Loucy (cell line): ENCODE measurements around the gene PPP2R1A.
"Not testable (repeated sequence)": the region's sequence is repeated elsewhere in the genome, so short reads cannot be mapped to it uniquely, and the experiment has no call there.

Source experiments
- H2AFZ ChIP-seq: fragments of 200-600 bp; sonication (generic); 2 replicates; pipeline ENCODE4 v1.6.0; 2016; ENCODE audit warnings: antibody characterized with exemption, mild to moderate bottlenecking, low read length, moderate library complexity
- H3F3A ChIP-seq: fragments of 200-600 bp; 2 replicates; pipeline ENCODE4 v1.6.0; 2016; ENCODE audit warnings: antibody characterized with exemption, low read depth, mild to moderate bottlenecking
- H3K27me3 ChIP-seq: fragments of 200-600 bp; sonication (generic); 2 replicates; pipeline ENCODE4 v1.6.1; 2014; ENCODE audit warnings: low read length, mild to moderate bottlenecking; ENCODE audit not compliant: insufficient read depth, poor library complexity, severe bottlenecking
- H3K36me3 ChIP-seq: fragments of 200-600 bp; sonication (generic); 2 replicates; pipeline ENCODE4 v1.6.1; 2016; ENCODE audit warnings: low read length; ENCODE audit not compliant: insufficient read depth
- H3K4me1 ChIP-seq: fragments of 200-600 bp; sonication (generic); 2 replicates; pipeline ENCODE4 v1.5.1; 2014; ENCODE audit warnings: low read length, mild to moderate bottlenecking; ENCODE audit not compliant: insufficient read depth, poor library complexity, severe bottlenecking
- H3K4me2 ChIP-seq: fragments of 200-600 bp; sonication (generic); 2 replicates; pipeline ENCODE4 v1.6.0; 2014; ENCODE audit warnings: antibody characterized with exemption, low read length, low read depth, mild to moderate bottlenecking; ENCODE audit not compliant: poor library complexity, severe bottlenecking
- H3K4me3 ChIP-seq: fragments of 200-600 bp; sonication (generic); 2 replicates; pipeline ENCODE4 v1.5.1; 2014; ENCODE audit warnings: low read length, mild to moderate bottlenecking, mixed read lengths; ENCODE audit not compliant: poor library complexity, severe bottlenecking
- H3K79me2 ChIP-seq: fragments of 200-600 bp; sonication (generic); 2 replicates; pipeline ENCODE4 v1.6.1; 2014; ENCODE audit warnings: low read length; ENCODE audit not compliant: insufficient read depth
- H3K9ac ChIP-seq: fragments of 200-600 bp; sonication (generic); 2 replicates; pipeline ENCODE4 v1.6.0; 2014; ENCODE audit warnings: mild to moderate bottlenecking, low read depth, low read length, moderate library complexity; ENCODE audit not compliant: poor library complexity, severe bottlenecking
- H3K9me2 ChIP-seq: fragments of 200-600 bp; sonication (generic); replicated peaks from 2 replicates; pipeline ENCODE4 v1.6.1; 2016; ENCODE audit warnings: low read depth, low read length, mixed read lengths
- H3K9me3 ChIP-seq: fragments of 200-600 bp; sonication (generic); 2 replicates; pipeline ENCODE4 v1.6.1; 2014; ENCODE audit warnings: mild to moderate bottlenecking, antibody characterized with exemption, low read length, low read depth; ENCODE audit not compliant: insufficient read depth
- H4K20me1 ChIP-seq: fragments of 200-600 bp; sonication (generic); 2 replicates; pipeline ENCODE4 v1.6.0; 2014; ENCODE audit warnings: antibody characterized with exemption, low read length, mild to moderate bottlenecking; ENCODE audit not compliant: insufficient read depth, poor library complexity, severe bottlenecking
- CTCF ChIP-seq: fragments of 200-600 bp; sonication (generic); conservative IDR thresholded peaks from 2 replicates; pipeline ENCODE4 v1.5.1; 2014; ENCODE audit warnings: mild to moderate bottlenecking, antibody characterized with exemption, low read length
- EZH2phosphoT487 ChIP-seq: fragments of 200-600 bp; IDR thresholded peaks from 2 replicates; pipeline ENCODE4 v1.6.1; 2018; ENCODE audit warnings: antibody characterized with exemption, mild to moderate bottlenecking, moderate library complexity, borderline replicate concordance

Gene PPP2R1A

GRCh38 chr19:52200044-52200443 lies 10.2 kb downstream of the PPP2R1A start:
- H3F3A ChIP-seq, result no peaks in the 10 kb centered on the region
- H3K9me2 ChIP-seq, result no peaks in the 10 kb centered on the region
- no peak overlapping the region for H3K9ac ChIP-seq
- no peak overlapping the region for H2AFZ ChIP-seq
- H3K4me3 ChIP-seq, result no peak overlapping the region
- no peaks in the 10 kb centered on the region for H3K27me3 ChIP-seq
- no peaks in the 10 kb centered on the region for H3K4me1 ChIP-seq
- H3K9me3 ChIP-seq, result no peaks in the 10 kb centered on the region
- H3K4me2 ChIP-seq, result no peak overlapping the region
- TF ChIP-seq CTCF, result no peak
- TF ChIP-seq EZH2phosphoT487, result no peak
- H3K36me3 ChIP-seq, result peaks cover 73% of the 10 kb centered on the region; the same call in 1 of the 2 replicates
- peaks cover 76% of the 10 kb centered on the region for H3K79me2 ChIP-seq
- H4K20me1 ChIP-seq, result peaks cover 57% of the 10 kb centered on the region

GRCh38 chr19:52200755-52201391 lies 11.0 kb downstream of the PPP2R1A start:
- H3K27me3 ChIP-seq, H3K9ac ChIP-seq, H3F3A ChIP-seq, H3K4me3 ChIP-seq, H3K4me2 ChIP-seq, H3K4me1 ChIP-seq, H3K9me3 ChIP-seq, H3K9me2 ChIP-seq, H2AFZ ChIP-seq: not testable (repeated sequence)
- peaks cover 53% of the 10 kb centered on the region for H4K20me1 ChIP-seq
- peaks cover 72% of the 10 kb centered on the region; the same call in 1 of the 2 replicates for H3K36me3 ChIP-seq
- H3K79me2 ChIP-seq, result peaks cover 68% of the 10 kb centered on the region

- Histone ChIP-seq H3K36me3 (peaks cover 94% of the 10 kb centered on the region), H4K20me1 (peaks cover 24% of the 10 kb centered on the region), H3K27me3 (no peaks in the 10 kb centered on the region), H3K4me2 (no peak overlapping the region), H2AFZ (no peak overlapping the region), H3K79me2 (peaks cover 33% of the 10 kb centered on the region; the same call in 1 of the 2 replicates), H3K9ac (no peak overlapping the region), H3K9me3 (no peaks in the 10 kb centered on the region), H3F3A (no peaks in the 10 kb centered on the region), H3K4me3 (no peak overlapping the region), H3K4me1 (no peaks in the 10 kb centered on the region), H3K9me2 (no peaks in the 10 kb centered on the region)
- no peak for TF ChIP-seq CTCF
- TF ChIP-seq EZH2phosphoT487, result no peak
These were observed 16.6 kb downstream of the PPP2R1A start for GRCh38 chr19:52206481-52206880.

GRCh38 chr19:52211203-52211602 lies 21.4 kb downstream of the PPP2R1A start:
- peaks cover 13% of the 10 kb centered on the region; the same call in 1 of the 2 replicates for H3K79me2 ChIP-seq
- no peak overlapping the region for H3K9ac ChIP-seq
- H3K9me2 ChIP-seq, result no peaks in the 10 kb centered on the region
- no peak overlapping the region for H3K4me3 ChIP-seq
- no peak overlapping the region for H3K4me2 ChIP-seq
- peaks cover 95% of the 10 kb centered on the region for H3K36me3 ChIP-seq
- H3K4me1 ChIP-seq, result no peaks in the 10 kb centered on the region
- peaks cover 10% of the 10 kb centered on the region for H4K20me1 ChIP-seq
- TF ChIP-seq CTCF (no peak), EZH2phosphoT487 (no peak)
- no peak overlapping the region for H2AFZ ChIP-seq
- H3F3A ChIP-seq, result no peaks in the 10 kb centered on the region
- H3K27me3 ChIP-seq, result no peaks in the 10 kb centered on the region
- no peaks in the 10 kb centered on the region for H3K9me3 ChIP-seq
